ENCODE results near the gene NLK. TPM values are rescaled to one million over a fixed set of nuclear protein-coding genes. Genes with fewer than 3 reads are reported as not detected.
"Not testable (repeated sequence)": the region's sequence is repeated elsewhere in the genome, so short reads cannot be mapped to it uniquely, and the experiment has no call there.

Gene NLK
- total RNA-seq, 6 donors from 2014 or later, result 16.1 to 34.5 (median 19.9) TPM

GRCh38 chr17:28204244-28204643 lies 161.8 kb downstream of the NLK start:
- Histone ChIP-seq H3K4me3 (no peak overlapping the region), H3K9me3 (no peaks in the 10 kb centered on the region), H3K27me3 (no peaks in the 10 kb centered on the region), H3K4me1 (no peaks in the 10 kb centered on the region), H3K36me3 (no peaks in the 10 kb centered on the region), H3K27ac (no peak overlapping the region)
- DNase-seq (no peak), ATAC-seq (ENCODE audit: low FRiP score in 2 of 2) (peak in 1 of 2 donors; percentile 59)
- TF ChIP-seq, protein P1, sequence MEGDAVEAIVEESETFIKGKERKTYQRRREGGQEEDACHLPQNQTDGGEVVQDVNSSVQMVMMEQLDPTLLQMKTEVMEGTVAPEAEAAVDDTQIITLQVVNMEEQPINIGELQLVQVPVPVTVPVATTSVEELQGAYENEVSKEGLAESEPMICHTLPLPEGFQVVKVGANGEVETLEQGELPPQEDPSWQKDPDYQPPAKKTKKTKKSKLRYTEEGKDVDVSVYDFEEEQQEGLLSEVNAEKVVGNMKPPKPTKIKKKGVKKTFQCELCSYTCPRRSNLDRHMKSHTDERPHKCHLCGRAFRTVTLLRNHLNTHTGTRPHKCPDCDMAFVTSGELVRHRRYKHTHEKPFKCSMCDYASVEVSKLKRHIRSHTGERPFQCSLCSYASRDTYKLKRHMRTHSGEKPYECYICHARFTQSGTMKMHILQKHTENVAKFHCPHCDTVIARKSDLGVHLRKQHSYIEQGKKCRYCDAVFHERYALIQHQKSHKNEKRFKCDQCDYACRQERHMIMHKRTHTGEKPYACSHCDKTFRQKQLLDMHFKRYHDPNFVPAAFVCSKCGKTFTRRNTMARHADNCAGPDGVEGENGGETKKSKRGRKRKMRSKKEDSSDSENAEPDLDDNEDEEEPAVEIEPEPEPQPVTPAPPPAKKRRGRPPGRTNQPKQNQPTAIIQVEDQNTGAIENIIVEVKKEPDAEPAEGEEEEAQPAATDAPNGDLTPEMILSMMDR (IDR thresholded peaks at IDR 0.05), result no peak
- no peak for TF ChIP-seq POLR2AphosphoS5 (IDR thresholded peaks at IDR 0.05)
- no peak for TF ChIP-seq EP300 (IDR thresholded peaks at IDR 0.05)
- TF ChIP-seq POLR2A (IDR thresholded peaks at IDR 0.05), result no peak
- WGBS, 2 donors, result 91 to 96% methylated on average over 3 of the region's 3 CpGs

DNA sequence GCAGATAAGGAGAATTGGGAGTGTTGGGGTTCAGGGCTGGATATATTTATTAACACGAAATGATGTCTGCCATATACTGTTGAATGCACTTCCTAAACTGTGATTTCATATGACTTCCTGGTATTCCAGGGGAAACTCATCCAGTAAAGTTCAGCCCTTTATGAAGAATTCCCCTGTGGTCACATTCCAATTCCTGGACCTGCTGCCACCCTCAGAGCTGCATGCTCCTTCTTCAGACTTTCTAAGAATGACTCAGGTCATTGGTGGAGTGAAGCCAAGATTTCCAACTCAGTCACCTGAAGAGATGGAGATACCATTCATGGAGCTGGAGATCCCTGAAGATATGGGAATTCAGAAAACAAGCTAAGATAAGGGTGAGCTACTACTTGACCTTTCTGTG lies 162.3 kb downstream of the NLK start:
- no peak overlapping the region for H3K4me3 ChIP-seq
- no peaks in the 10 kb centered on the region for H3K36me3 ChIP-seq
- H3K4me1 ChIP-seq, result no peaks in the 10 kb centered on the region
- ATAC-seq (ENCODE audit: low FRiP score in 2 of 2) (no peak), DNase-seq (no peak)
- TF ChIP-seq, protein P1 (IDR thresholded peaks at IDR 0.05), result no peak
- TF ChIP-seq POLR2AphosphoS5 (IDR thresholded peaks at IDR 0.05) (no peak), POLR2A (IDR thresholded peaks at IDR 0.05) (no peak), EP300 (IDR thresholded peaks at IDR 0.05) (no peak)
- H3K27me3 ChIP-seq, result no peaks in the 10 kb centered on the region
- H3K27ac ChIP-seq, result no peak overlapping the region
- H3K9me3 ChIP-seq, result no peaks in the 10 kb centered on the region
- WGBS, 2 donors, result 74 to 76% methylated on average over 1 of the region's 1 CpG

- Histone ChIP-seq H3K4me1 (no peaks in the 10 kb centered on the region), H3K9me3 (peaks cover 0 to 3% (median 0%) of the 10 kb centered on the region in 4 donors), H3K4me3 (no peak overlapping the region), H3K36me3 (no peaks in the 10 kb centered on the region), H3K27me3 (no peaks in the 10 kb centered on the region), H3K27ac (no peak overlapping the region)
- TF ChIP-seq, protein P1 (IDR thresholded peaks at IDR 0.05), result no peak
- TF ChIP-seq POLR2AphosphoS5 (IDR thresholded peaks at IDR 0.05) (no peak), EP300 (IDR thresholded peaks at IDR 0.05) (no peak), POLR2A (IDR thresholded peaks at IDR 0.05) (no peak)
- ATAC-seq (ENCODE audit: low FRiP score in 2 of 2) (no peak), DNase-seq (no peak)
These were observed 163.8 kb downstream of the NLK start for GRCh38 chr17:28206292-28206691.

DNA sequence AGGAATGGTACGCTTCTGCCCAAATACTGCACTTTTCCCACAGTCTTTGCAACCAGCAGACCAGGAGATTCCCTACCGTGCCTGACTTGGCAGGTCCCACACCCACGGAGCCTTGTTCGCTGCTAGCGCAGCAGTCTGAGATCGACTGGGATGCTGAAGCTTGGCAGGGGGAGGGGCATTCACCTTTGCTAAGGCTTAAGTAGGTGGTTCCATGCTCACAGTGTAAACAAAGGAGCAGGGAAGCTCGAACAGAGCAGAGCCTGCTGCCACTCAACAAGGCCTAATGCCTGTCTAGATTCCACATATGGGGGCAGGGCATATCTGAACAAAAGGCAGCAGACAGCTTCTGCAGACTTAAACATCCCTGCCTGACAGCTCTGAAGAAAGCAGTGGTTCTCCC lies 169.3 kb downstream of the NLK start:
- DNase-seq (no peak), ATAC-seq (ENCODE audit: low FRiP score in 2 of 2) (no peak)
- WGBS, 2 donors, result 90 to 95% methylated on average over 7 of the region's 7 CpGs
- Histone ChIP-seq H3K4me1 (no peaks in the 10 kb centered on the region), H3K9me3 (peaks cover 0 to 4% (median 0%) of the 10 kb centered on the region in 4 donors), H3K27ac (no peak overlapping the region), H3K4me3 (no peak overlapping the region), H3K27me3 (no peaks in the 10 kb centered on the region), H3K36me3 (no peaks in the 10 kb centered on the region)
- no peak for TF ChIP-seq POLR2AphosphoS5 (IDR thresholded peaks at IDR 0.05)
- TF ChIP-seq, protein P1 (IDR thresholded peaks at IDR 0.05), result no peak
- no peak for TF ChIP-seq POLR2A (IDR thresholded peaks at IDR 0.05)
- no peak for TF ChIP-seq EP300 (IDR thresholded peaks at IDR 0.05)

DNA sequence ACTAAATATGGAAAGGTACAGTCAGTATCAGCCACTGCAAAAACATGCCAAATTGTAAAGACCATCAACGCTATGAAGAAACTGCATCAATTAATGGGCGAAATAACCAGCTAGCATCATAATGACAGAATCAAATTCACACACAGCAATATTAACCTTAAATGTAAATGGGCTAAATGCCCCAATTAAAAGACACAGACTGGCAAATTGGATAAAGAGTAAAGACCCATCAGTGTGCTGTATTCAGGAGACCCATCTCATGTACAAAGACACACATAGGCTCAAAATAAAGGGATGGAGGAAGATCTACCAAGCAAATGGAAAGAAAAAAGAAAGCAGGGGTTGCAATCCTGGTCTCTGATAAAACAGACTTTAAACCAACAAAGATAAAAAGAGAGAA lies 171.1 kb downstream of the NLK start:
- not testable (repeated sequence) for H3K27me3 ChIP-seq; H3K4me1 ChIP-seq; ATAC-seq (ENCODE audit: low FRiP score in 2 of 2); H3K9me3 ChIP-seq; H3K4me3 ChIP-seq; H3K27ac ChIP-seq; DNase-seq; H3K36me3 ChIP-seq
- 89 to 92% methylated on average over 2 of the region's 2 CpGs for WGBS, 2 donors

Measured in upper lobe of left lung (tissue), 6 donors.